ENCODE data around the gene HINT1.
"Not testable (repeated sequence)": the region's sequence is repeated elsewhere in the genome, so short reads cannot be mapped to it uniquely, and the experiment has no call there.

Gene HINT1

GRCh38 chr5:131165119-131165727, at the start of gene HINT1:
HINT1 (minus strand) TSS chr5:131165256; CDS start chr5:131165205, 51 bp downstream.
- peak; percentile 95 for DNase-seq

GRCh38 chr5:131214609-131215227, 49.7 kb upstream of the HINT1 start:
- DNase-seq = no peak

- no peak for DNase-seq
Measured at GRCh38 chr5:131212471-131213021, 47.5 kb upstream of the HINT1 start.

GRCh38 chr5:131211669-131212068, 46.6 kb upstream of the HINT1 start:
- DNase-seq = no peak

- no peak for DNase-seq
Measured at GRCh38 chr5:131210151-131210510, 45.1 kb upstream of the HINT1 start.

GRCh38 chr5:131209506-131210150, 44.6 kb upstream of the HINT1 start:
- peak; percentile 63 for DNase-seq

- DNase-seq = no peak
Measured at GRCh38 chr5:131209175-131209505, 44.1 kb upstream of the HINT1 start.

- no peak for DNase-seq
Measured at GRCh38 chr5:131206772-131207171, 41.7 kb upstream of the HINT1 start.

- no peak for DNase-seq
Measured at GRCh38 chr5:131206061-131206460, 41.0 kb upstream of the HINT1 start.

GRCh38 chr5:131204964-131205363, 39.9 kb upstream of the HINT1 start:
- DNase-seq = no peak

GRCh38 chr5:131200560-131200959, 35.5 kb upstream of the HINT1 start:
- no peak for DNase-seq

GRCh38 chr5:131198625-131199024, 33.6 kb upstream of the HINT1 start:
- DNase-seq = no peak

- DNase-seq = no peak
Measured at GRCh38 chr5:131196331-131196730, 31.3 kb upstream of the HINT1 start.

GRCh38 chr5:131195696-131196095, 30.6 kb upstream of the HINT1 start:
- no peak for DNase-seq

- no peak for DNase-seq
Measured at GRCh38 chr5:131194725-131195124, 29.7 kb upstream of the HINT1 start.

- not testable (repeated sequence) for DNase-seq
Measured at GRCh38 chr5:131193897-131194296, 28.8 kb upstream of the HINT1 start.

GRCh38 chr5:131193106-131193505, 28.1 kb upstream of the HINT1 start:
- DNase-seq = no peak

- DNase-seq = no peak
Measured at GRCh38 chr5:131186561-131187256, 21.7 kb upstream of the HINT1 start.

- no peak for DNase-seq
Measured at GRCh38 chr5:131185523-131186104, 20.6 kb upstream of the HINT1 start.

- no peak for DNase-seq
Measured at GRCh38 chr5:131182839-131183238, 17.8 kb upstream of the HINT1 start.

- DNase-seq = no peak
Measured at GRCh38 chr5:131180407-131180806, 15.4 kb upstream of the HINT1 start.

- peak; percentile 21 for DNase-seq
Measured at GRCh38 chr5:131171276-131171810, 6.3 kb upstream of the HINT1 start.

Measured in CD4-positive, alpha-beta T cell treated with Interleukin-6 for 4 hours (primary cell).